KOPT-K1 (cell line): Measurements from ENCODE around the gene ASTL.
"Not testable (repeated sequence)": the region's sequence is repeated elsewhere in the genome, so short reads cannot be mapped to it uniquely, and the experiment has no call there.

Source experiments
- H3K27ac ChIP-seq: fragments of 200-600 bp; sonication (generic); 2 replicates; pipeline ENCODE4 v1.5.1; 2016; ENCODE audit warnings: antibody characterized with exemption, mild to moderate bottlenecking, low read depth, low read length; ENCODE audit not compliant: poor library complexity, severe bottlenecking
- H3K36me3 ChIP-seq: fragments of 200-600 bp; sonication (generic); 2 replicates; pipeline ENCODE4 v1.5.1; 2017; ENCODE audit warnings: antibody characterized with exemption, mild to moderate bottlenecking, low read length, moderate library complexity; ENCODE audit not compliant: insufficient read depth
- H3K9me3 ChIP-seq: fragments of 200-600 bp; sonication (generic); 2 replicates; pipeline ENCODE4 v1.5.1; 2017; ENCODE audit warnings: antibody characterized with exemption, low read length, mild to moderate bottlenecking; ENCODE audit not compliant: insufficient read depth, poor library complexity, severe bottlenecking

ASTL gene

DNA sequence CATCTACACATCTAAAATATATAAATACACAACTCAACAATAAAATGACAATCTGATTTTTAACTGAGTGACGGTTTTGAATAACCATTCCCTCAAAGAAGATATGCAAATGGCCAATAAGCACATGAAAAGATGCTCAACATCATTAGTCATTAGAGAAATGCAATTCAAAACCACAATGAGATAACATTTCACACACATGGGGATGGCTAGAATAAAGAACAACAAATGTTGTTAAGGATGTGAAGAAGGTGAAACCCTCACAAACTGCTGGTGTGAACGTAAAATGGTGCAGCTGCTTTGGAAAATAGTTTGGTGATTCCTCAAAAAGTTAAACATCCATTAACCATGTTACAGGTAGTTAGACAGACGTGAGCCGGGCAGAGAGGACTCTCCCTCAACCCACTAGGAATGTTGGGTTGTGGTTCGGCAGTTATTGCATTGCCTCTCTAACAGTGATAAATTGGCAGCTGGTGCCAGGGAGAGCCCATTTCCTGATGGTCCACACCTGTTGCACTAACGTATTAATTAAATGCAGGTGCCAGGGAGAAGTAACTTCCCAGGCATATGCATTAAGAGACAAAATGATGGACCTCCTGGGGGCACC, 29.2 kb upstream of the ASTL start:
- Histone ChIP-seq H3K27ac (no peak overlapping the region), H3K9me3 (no peaks in the 10 kb centered on the region), H3K36me3 (no peaks in the 10 kb centered on the region)

DNA sequence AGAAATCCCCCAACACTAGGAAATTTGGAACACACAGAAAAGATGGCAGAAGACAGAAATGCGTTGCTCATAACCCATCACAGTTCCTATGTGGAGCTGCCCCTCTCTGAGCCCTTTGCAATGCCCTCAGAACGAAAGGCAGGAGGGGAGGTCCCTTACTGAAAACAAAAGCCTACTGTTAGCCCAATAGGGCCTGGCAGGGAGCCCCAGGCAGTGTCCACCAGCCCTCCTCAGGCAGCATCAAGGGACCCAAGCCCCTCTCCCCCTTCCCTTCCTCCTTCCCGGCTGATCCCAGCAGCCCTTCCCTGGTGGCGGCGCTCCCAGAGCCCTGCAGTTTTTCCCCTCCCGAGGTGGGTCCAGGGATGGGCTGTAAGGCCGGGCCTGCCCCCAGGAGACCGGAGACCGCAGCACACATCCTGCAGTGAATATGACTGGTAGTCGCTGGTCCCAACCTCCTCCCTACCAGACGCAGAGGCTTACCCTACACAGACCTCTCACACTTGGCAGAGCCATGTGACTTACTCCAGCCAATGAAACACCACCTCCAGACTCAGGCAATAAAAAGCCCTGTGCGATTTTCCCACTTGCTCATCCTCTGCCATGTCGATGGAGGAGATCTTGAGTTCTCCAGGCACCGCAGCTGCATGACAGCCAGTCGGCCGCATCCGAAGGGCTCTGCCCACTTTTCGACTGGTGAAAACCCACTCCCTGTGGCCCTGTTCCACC, 26.3 kb upstream of the ASTL start:
- Histone ChIP-seq H3K36me3 (no peaks in the 10 kb centered on the region), H3K9me3 (peaks cover 10% of the 10 kb centered on the region), H3K27ac (peak overlapping the region; percentile 99)

DNA sequence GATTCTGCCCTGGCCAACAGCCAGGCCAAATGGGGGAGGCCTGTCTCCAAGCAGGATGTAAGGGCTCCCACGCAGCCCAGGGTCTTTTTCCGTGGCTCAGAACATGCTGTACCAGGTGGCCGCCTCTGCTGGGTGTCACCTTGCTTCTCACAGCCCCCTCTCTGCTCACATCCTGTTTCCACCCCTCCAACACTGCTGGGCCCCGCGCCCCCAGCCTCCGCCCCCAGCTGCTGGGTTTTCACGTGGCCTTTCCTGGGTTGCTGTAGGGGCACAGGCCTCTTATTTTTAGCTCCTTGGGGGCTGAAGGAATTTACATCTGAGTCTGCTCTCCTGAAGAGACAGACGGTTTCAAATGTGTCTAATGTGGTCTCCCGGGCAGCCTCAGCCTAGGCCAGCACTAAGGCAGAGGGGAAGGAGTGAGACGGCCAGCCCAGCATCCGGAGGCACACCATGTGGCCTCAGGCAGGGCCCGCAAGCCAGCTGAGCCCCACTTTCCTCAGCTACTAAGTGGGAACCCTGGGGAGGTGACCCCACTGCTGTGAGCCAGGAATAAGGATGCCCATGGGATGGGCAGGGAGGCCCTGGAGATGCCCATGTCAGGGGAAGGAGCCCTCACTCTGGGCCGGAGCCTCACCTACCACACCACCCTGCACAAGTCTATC, 25.6 kb upstream of the ASTL start:
- no peaks in the 10 kb centered on the region for H3K36me3 ChIP-seq
- H3K9me3 ChIP-seq, result peaks cover 10% of the 10 kb centered on the region
- H3K27ac ChIP-seq, result peak overlapping the region; percentile 99

DNA sequence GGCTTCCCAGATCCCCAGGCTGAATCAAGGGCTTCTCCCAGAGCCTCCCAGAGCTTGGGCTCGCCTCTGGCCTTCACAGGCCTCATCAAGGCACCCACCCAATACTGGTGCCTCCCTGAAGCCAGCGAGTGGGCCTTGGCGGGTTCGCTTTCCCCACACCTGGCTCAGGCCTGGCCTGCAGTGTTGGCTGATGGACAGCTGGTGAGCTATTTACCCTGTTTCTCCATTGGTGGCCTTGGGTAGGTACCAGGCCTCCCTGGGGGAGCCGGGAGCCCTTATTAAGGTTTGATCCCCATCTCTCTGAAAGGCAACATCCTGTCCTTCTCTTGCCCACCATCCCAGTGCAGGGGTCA, 25.1 kb upstream of the ASTL start:
- H3K36me3 ChIP-seq, result no peaks in the 10 kb centered on the region
- H3K27ac ChIP-seq, result peak overlapping the region; percentile 99
- peaks cover 10% of the 10 kb centered on the region for H3K9me3 ChIP-seq

DNA sequence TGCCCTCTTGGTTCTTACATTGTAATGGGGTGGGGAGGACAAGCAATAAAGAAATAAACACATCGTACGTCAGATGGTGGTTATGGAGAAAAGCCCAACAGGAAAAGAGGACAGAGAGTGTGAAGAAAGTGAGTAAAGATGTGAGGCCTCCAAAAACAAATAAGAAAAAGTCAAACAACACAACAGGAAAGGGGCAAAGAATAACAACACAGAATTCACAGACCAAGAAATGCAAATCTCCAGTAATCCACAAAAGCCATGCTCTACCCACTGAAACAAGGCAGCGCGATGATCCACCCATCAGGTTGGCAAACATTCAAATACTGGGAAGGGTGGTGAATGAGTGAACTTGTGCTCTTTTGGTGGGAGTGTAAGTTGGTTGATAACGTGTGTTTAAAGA, 23.6 kb upstream of the ASTL start:
- Histone ChIP-seq H3K36me3 (no peaks in the 10 kb centered on the region), H3K9me3 (peaks cover 10% of the 10 kb centered on the region), H3K27ac (peak overlapping the region; percentile 99)

DNA sequence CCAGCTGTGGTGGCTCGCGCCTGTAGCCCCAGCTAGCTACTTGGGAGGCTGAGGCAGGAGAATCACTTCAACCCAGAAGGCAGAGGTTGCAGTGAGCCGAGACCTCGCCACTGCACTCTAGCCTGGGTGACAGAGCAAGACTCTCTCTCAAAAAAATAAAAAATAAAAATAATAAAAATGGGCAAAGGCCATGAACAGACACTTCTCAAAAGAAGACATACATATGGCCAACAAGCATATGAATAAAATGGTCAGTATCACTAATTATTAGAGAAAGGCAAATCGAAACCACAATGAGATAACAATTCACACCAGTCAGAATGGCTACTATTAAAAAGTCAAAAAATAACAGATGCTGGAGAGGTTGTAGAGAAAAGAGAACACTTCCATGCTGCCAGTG, 22.1 kb upstream of the ASTL start:
- H3K27ac ChIP-seq, H3K36me3 ChIP-seq: not testable (repeated sequence)
- peaks cover 10% of the 10 kb centered on the region for H3K9me3 ChIP-seq

DNA sequence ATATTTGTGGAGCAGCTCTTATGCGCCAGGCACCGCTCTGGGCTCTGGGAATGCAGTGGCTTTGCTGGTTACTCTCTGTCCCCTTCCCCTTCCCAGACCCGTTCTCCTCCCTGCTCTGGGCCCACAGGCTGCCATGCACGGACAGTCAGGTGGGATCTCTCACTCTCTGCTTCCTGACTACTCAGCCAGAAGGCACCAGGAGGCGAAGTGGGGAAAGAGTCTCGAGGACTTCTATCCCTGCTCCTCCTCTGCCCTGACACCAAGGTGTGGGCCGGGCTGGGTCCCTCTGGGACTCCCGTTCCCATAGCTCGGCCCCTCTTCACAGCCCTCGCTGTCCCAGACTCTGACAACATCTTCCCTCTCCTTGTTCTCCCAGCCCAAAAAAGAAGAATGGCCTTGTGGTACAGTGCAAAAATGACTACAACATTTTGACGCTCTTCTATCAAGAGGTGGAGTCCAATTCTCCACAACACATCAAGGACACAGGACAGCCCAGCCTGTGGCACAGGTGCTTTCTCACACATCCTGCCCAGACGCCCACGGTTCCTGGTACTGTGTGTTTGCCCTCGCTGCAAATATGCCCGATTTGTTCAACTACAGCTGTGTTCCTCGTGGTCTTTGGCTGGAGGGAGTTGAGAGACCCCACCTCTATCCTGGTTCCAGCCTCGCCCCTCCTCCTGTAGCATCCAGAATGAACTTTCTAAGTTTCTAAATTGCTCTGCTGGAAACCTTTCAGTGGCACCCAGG, 21.0 kb upstream of the ASTL start:
- peak overlapping the region; percentile 60 for H3K27ac ChIP-seq
- H3K36me3 ChIP-seq, result no peaks in the 10 kb centered on the region
- H3K9me3 ChIP-seq, result peaks cover 10% of the 10 kb centered on the region

DNA sequence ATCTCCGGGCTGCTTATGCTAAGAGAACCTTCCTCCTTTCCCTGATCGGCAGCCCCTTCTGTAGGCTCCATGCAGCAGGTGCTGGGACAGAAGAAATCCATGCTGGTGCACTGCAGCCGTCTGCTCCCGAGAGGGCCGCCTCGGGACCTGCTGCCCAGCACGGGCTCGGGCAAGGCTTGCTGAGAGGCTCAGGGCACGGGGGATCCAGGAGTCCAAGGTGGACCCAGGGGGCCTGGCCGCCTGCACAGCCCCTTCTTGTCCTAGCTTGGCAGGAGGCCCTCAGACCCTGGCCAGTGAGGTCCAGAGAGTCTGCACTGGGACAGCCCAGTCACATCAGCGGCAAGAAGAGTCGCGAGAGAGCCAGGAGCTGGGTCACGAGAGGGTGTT, 20.2 kb upstream of the ASTL start:
- Histone ChIP-seq H3K9me3 (peaks cover 10% of the 10 kb centered on the region), H3K27ac (peak overlapping the region; percentile 60), H3K36me3 (no peaks in the 10 kb centered on the region)

DNA sequence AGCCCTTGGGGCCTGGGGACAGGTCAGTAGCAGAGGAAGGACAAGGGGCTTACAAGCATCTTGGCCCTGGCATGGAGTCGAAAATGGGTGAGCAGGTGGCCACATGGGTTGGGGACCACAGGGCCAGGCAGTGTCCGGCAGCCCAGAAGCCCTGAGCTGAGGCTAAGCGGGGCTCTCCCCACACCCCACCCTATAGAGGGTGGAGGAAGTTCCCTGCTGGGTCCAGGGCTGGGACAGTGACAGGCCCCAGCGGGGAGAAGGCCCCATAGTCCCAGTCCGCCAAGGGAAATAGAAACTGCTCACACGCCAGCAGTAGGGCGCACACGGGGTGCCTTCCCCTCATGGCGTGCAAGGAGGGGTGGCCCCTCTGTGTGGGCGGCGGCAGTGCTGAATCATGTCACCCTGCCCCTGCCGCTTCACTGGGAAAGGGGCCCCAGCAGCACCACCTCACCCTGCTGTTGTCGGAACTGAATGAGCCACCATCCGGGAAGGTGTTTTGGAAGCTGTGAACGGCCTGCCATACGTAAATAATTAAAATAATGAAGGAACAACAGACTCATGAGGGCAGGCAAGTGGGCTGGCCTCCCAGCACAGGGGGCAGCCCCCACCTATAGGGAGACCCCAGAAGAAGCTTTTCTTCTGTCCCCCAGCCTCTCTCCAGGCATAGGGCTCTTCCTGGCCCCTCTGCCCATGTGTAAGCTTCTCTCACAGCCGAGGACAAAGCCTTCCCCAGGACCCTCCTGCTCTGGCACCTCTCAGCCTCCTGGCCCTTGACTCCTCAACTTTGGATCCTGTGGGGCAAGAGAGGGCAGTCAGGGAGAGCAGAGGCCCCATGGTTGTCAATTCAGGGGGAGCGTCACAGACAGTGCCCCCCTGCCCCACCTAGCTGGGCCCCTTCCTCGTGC, 19.6 kb upstream of the ASTL start:
- peaks cover 10% of the 10 kb centered on the region for H3K9me3 ChIP-seq
- H3K36me3 ChIP-seq, result no peaks in the 10 kb centered on the region
- peak overlapping the region; percentile 60 for H3K27ac ChIP-seq

DNA sequence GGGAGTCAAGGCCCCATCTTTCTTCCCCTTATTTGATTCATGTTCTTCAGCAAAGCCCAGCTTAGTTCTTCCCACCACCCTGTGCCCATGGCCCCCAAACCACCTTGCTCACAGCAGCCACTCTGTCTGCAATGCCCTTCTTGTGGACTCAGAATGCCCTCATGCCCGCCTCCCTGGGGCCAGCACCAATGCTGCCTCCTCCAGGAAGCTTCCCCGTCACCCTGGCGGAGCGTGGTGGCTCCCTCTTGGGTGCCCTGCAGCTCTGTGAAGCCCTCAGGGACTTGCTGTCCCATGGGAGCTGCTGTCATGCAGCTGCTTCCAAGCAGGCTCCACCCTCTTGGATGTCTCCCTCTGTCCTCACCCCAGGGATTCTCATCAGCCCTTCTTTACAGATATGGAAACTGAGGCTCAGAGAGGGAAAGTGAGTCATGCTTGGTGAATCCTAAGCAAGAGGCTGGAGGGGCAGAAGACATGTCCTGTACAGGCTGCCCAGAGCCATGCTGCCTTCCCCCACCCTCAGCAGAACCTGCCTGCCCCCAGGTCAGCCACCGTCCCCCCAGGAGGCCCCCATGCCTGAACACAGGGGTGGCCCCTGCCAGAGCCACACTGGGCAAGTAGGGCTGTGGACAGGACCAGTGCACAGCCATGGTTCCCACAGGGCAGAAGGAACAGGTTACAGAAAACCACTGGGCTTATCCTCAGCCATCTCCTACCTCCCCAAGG, 18.8 kb upstream of the ASTL start:
- no peaks in the 10 kb centered on the region for H3K36me3 ChIP-seq
- peaks cover 10% of the 10 kb centered on the region for H3K9me3 ChIP-seq
- peak overlapping the region; percentile 60 for H3K27ac ChIP-seq

DNA sequence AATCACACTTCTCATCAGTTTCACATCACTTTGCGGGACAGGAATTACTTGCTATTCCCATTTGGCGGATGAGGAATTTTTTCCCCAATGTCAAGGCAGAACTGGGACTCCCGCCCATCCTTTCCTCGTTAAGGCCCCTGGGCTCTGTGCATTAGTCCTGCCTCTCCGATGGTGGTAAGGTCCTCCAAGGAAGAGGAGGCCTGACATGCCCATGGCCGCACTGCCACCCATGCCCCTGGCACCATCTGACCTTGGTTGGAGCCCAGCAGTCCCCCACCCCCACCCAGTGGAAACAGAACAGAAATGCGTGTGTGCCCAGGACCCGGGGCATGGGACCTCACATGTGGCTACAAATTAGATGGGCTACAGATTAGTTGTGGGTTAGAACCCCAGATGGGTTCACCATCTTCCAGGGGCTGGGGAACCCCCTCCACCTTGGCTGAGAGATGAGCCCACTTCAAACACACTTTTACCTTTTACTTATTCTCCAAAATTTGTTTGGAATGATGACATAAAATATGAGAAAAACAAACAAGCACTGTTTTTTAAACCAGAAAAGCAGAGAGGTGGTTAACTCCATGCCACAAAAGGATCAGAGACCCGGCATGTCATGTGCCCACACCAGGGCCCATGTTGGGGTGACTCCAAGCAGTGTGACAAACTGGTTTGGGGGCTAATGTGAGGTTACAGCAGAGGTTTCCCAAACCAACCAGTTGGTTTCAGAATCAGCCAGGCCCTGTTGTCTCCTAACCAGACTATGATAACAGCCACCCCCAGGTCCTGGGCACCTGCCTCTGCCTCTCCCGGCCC, 17.9 kb upstream of the ASTL start:
- H3K36me3 ChIP-seq, result no peaks in the 10 kb centered on the region
- H3K9me3 ChIP-seq, result peaks cover 10% of the 10 kb centered on the region
- peak overlapping the region; percentile 60 for H3K27ac ChIP-seq

DNA sequence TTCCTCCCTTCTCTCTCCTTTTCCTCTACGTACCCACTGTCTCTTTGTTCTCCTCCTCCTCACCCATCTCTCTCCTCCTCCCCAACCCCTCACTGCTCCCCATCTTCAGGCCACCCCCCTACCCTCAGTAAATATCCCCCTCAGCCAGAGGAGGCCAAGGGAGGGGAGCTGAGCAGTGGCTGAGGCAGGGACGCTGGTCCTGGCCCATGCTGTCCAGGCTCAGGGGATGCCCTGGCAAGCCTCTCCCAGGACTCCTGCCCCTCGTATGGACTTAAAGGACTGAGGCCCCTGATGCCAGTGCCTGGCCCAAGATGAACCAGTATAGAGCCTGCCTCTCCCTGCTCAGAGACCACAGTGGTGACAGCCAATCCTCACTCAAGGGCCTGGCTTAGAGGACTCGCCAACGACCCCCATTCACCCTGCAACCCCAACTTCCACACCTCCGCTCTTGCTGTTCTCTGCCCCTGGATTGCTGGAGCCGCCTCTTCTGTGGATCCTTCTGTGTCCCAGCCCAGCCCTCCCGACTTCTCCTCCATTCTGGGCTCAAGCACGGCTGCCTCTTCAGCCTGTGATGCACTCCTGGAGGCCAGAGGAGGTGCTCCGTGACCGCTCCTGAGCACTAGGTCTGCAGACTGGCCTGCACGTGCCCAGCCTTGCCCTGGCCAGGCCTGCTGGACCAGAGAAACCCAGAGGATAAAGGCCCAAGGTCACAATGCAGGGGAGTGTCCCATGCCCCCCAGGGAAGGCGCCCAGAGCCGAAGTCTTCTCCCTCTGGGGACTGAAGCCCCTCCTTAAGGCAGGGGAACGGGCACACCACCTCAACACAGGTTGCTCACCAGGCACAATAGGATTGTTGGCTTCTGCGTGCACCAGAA, 16.4 kb upstream of the ASTL start:
- no peaks in the 10 kb centered on the region for H3K36me3 ChIP-seq
- H3K9me3 ChIP-seq, result no peaks in the 10 kb centered on the region
- H3K27ac ChIP-seq, result peak overlapping the region; percentile 41

DNA sequence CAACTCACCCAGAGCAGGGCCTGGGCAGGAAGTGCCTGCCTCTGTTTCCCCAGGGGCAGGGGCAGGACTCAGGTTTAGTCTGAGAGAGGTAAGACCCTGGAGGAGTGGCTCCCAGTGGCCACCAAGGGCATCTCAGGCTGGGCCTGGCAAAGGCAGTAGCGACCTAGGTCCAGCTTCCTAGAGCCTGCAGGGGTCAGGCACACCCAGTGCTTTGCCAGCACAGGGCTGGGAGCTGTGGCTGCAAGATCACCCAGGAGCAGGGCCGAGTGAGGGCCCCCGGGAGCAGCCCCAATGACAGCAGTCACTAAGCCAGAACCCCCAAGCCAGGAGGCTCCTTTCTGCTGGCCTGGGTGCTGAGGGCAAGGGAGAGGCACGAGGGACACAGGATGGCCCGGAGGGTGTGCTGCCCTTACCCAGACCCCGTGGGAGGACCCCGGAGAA, 15.7 kb upstream of the ASTL start:
- Histone ChIP-seq H3K27ac (peak overlapping the region; percentile 41), H3K36me3 (no peaks in the 10 kb centered on the region), H3K9me3 (no peaks in the 10 kb centered on the region)
